Measurements from ENCODE around the gene ARHGAP11A.

ARHGAP11A gene

GRCh38 chr15:32656496-32656895 lies 41.2 kb downstream of the ARHGAP11A start:
- DNase-seq: no peak

- DNase-seq: no peak
Measured at GRCh38 chr15:32657198-32657883, 42.0 kb downstream of the ARHGAP11A start.

DNA sequence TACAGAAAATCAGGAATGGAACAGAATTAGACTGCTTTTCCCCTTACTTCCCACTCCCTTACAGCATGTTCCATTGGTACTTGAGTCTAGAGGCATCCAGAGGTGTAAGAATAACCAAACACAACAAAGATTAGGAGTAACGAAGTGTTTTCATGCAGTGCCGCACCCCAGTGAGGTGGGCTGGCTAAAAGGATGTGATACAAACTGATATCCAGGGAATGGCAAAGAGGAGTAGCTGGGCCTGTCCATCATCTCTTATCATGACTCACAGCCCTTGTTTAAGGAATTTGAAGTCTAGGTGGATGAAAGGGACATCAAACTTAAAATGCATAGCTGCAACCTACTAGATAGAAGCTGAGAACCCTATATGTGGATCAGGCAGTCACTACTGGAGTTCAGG lies 42.6 kb downstream of the ARHGAP11A start:
- no peak for DNase-seq

GRCh38 chr15:32659340-32660155 lies 44.2 kb downstream of the ARHGAP11A start:
- DNase-seq: peak in 1 of 2 experiments; percentile 9

DNA sequence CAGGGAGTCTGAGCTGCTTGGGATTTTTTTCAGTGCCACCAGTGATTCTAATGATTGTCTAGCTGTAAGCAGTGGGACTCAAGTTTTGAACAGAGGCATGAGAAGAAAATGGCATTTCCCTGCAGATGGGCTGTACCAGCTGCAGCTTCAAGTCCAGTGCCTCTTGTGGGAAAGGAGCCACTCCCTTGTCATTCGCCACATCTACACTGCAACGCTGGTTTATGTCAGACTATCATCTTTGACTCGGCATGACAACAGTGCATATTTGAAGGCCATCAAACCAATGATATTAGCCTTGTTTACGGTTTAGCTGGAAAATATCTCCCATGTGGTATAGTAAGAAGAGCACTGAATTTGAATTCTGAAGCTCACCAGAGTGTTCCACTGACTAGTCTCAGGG lies 48.4 kb downstream of the ARHGAP11A start:
- DNase-seq: no peak

DNA sequence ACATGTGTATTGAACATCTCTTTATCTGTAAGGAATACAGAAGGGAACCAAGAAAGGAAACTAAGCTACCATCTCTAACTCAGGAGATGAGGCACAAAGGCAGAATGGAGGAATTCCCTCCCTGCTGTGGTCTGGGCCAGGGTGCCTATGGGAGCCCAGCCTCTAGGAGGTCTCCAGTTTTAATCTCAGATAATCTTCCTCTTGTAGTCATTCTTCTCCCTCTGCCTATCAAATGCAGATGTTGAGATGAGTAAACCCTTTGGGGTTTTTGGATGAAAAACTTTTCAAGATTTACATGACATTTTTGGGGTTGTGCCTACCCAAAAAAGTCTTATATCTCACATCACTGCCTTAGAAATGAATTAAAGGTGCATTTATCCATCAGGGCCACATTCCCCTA lies 49.5 kb downstream of the ARHGAP11A start:
- no peak for DNase-seq

DNA sequence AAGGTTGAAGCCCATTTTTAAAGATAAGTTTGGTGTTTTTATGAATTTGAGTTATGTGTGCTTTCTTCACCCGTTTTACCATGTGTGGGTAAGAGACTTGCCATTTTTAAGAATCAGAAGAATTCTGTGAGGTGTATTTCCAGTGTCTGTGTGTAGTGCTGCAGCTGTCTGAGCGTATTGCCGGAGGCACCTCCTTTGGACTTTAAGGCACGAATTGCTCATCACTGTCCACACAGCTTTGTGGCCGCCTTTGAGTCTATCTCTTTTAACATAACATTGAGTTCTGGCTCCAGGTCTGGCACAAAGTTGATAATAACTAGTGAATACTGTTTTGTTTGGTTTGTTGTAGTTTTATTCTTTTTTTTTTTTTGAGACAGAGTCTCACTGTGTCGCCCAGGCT lies 52.0 kb downstream of the ARHGAP11A start:
- no peak for DNase-seq

GRCh38 chr15:32668942-32669341 lies 53.6 kb downstream of the ARHGAP11A start:
- no peak for DNase-seq

- DNase-seq: no peak
Measured at GRCh38 chr15:32669896-32670611, 54.8 kb downstream of the ARHGAP11A start.

GRCh38 chr15:32670623-32671022 lies 55.3 kb downstream of the ARHGAP11A start:
- DNase-seq: no peak

- DNase-seq: no peak
Measured at GRCh38 chr15:32671339-32672325, 56.3 kb downstream of the ARHGAP11A start.

DNA sequence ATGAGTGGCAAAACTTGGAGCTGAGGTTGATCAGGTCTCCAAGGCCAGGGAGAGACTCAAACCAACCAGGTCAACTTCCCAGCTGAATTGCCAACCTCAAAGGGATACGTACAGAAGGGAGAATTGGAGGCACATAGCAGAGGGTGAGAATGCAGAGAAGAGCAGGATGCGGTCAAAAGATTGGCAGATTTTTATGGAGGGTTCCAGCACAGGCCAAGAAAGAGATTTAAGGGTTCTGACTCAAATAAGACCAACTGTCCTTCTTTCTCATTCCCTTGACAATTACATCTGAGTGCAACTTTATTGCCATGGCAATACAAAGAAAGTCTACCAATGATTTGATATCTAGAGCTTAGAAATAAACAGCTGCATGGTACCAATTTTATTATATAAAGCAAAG lies 59.4 kb downstream of the ARHGAP11A start:
- DNase-seq: no peak

DNA sequence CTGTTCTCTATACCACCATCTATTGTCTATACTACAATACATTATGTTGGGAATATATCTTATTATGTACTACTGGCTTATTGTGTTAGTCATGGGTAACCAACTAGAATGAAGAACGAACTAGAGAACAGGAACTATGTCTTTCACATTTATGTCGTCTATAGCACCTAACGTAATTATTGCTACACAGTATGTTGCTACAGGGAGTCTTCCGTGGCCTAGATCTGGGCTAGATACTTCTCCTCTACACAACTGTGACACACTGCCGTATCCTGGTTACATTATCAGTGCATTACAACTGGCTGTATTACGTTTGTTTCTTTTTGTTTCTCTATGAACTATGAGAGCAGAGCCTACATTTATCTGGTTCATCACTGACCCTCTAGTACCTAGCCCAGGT lies 60.2 kb downstream of the ARHGAP11A start:
- no peak for DNase-seq

GRCh38 chr15:32676169-32676568 lies 60.9 kb downstream of the ARHGAP11A start:
- DNase-seq: no peak

- DNase-seq: no peak
Measured at GRCh38 chr15:32677238-32677750, 62.0 kb downstream of the ARHGAP11A start.

- no peak for DNase-seq
Measured at GRCh38 chr15:32679298-32679690, 64.0 kb downstream of the ARHGAP11A start.

- no peak for DNase-seq
Measured at GRCh38 chr15:32682569-32682968, 67.3 kb downstream of the ARHGAP11A start.

DNA sequence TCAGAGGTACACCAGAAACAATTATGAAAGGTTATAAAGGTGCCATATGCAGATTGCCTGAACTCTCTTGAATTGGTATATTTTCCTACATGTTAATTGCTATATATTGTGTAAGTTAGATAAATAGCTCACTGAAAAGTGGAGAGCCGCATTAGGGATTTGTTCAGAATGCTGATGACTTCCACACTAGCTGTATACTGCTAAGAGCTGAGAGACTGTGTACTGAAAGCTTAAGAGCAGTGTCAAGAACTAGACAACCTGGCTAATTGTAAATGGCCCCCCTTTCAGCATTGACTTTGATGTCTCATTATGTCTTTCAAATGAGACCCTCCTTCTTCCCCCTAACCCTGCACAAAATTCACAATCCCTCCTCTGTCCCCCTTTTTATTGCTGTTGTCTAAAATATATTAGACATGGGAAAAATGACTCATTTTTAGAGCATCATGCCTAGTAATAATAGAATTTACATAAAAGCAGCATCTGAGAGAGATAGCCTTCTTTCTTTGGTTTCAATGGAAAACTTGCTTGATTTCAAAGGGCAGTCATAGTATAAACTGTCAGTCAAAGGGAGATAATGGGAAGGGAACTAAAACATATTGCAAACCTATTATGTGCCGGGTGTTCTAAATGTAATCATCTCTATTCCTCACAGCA lies 67.8 kb downstream of the ARHGAP11A start:
- no peak for DNase-seq

- no peak for DNase-seq
Measured at GRCh38 chr15:32683906-32684584, 68.7 kb downstream of the ARHGAP11A start.

DNA sequence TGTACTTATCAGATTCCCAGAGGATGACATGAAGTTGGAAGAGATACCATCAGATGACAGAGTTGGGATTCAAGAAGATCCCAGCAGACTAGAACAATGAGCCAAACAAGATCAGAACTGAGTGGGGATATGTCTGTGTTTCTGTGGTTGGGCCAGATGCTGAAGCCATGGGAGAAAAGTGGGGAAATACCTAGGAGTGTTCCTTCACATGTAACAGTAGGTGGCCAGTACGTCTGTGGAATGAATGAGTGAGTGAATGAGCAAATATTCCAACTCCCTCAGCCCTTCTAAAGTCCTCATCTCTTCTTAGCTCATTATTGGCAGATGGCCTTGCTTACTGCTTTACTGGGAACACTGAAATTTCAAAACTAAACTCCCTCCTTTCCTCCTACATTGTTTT lies 70.3 kb downstream of the ARHGAP11A start:
- DNase-seq: no peak

- no peak for DNase-seq
Measured at GRCh38 chr15:32687556-32687955, 72.3 kb downstream of the ARHGAP11A start.
